Adrenal gland (tissue), 12 donors: ENCODE measurements around the gene HS3ST1. TPM values are rescaled to one million over a fixed set of nuclear protein-coding genes. Genes with fewer than 3 reads are reported as not detected.

Experiments used
- DNase-seq, 7 donors: peaks; one replicate each; pipeline ENCODE4 v3.0.0-alpha.2; 2019 to 2020
- H3K27ac ChIP-seq, 5 donors: fragments of 200-600 bp; sonication (generic) in 4 of 5; 1 replicate in 3 of 5; 2 replicates in 2 of 5; pipeline versions ENCODE4 v1.5.1 to v1.8.0; 2016 to 2020; ENCODE audit warnings: mild to moderate bottlenecking in 1 of 5
- H3K27me3 ChIP-seq: fragments of 200-600 bp; 2 replicates; pipeline ENCODE4 v1.8.0; 2021
- H3K36me3 ChIP-seq, 2 donors: fragments of 200-600 bp; replicated peaks in 1 of 2; 1 replicate in 1 of 2; 2 replicates in 1 of 2; pipeline versions ENCODE4 v1.5.1 to v1.8.0; 2018 to 2022
- H3K4me1 ChIP-seq, 2 donors: fragments of 200-600 bp; replicated peaks in 1 of 2; 1 replicate in 1 of 2; 2 replicates in 1 of 2; pipeline versions ENCODE4 v1.5.1 to v1.8.0; 2018 to 2021
- H3K4me3 ChIP-seq, 4 donors: fragments of 200-600 bp; sonication (generic) in 3 of 4; one replicate each; pipeline ENCODE4 v1.5.1; 2016 to 2018
- H3K9me3 ChIP-seq, 3 donors: fragments of 200-600 bp; sonication (generic) in 1 of 3; replicated peaks in 1 of 3; 1 replicate in 2 of 3; 2 replicates in 1 of 3; pipeline versions ENCODE4 v1.5.1 to v1.8.0; 2016 to 2021
- POLR2A ChIP-seq, 2 donors: fragments of 450-650 bp; IDR thresholded peaks; one replicate each; pipeline ENCODE4 v1.6.1; 2017; ENCODE audit warnings: antibody characterized with exemption in 2 of 2, mild to moderate bottlenecking in 2 of 2, moderate library complexity in 1 of 2
- WGBS, 4 donors: extraction: QIAGEN DNeasy Blood & Tissue Kit in 2 of 4; methylation state at CpG; one replicate each; pipeline versions ENCODE4 v1.1.5 to v1.1.7; 2013 to 2017; 5-methylcytosine and 5-hydroxymethylcytosine counted together
- intact Hi-C, 2 donors: fragments of 100-400 bp; cut with DNase I; formaldehyde crosslinking; loops; one replicate each; pipeline versions ENCODE4 v1.14.1 to v1.15.0; 2022 to 2023
- polyA plus RNA-seq, 3 donors: library from polyadenylated mRNA; stranded (reverse); fragments of 200-250 nt in 2 of 3; fragments of 350-450 nt in 1 of 3; fragmentation: Illumina TruSeq in 1 of 3; extraction: RNeasy Lipid Tissue Mini Kit (QIAGEN cat#74804) in 1 of 3; gene quantifications; one replicate each; pipeline ENCODE4 v1.2.3, GENCODE V29; 2013 to 2014
- total RNA-seq, 9 donors: library from RNA; depleted of rRNA in 4 of 9; stranded (reverse); fragments of >200 nt in 4 of 9; fragments of 120-200 nt in 1 of 9; fragmentation: NEBNext Ultra II Directional in 1 of 9; extraction: Animal tissue kit (Norgen Biotek cat#: 25700) in 1 of 9; gene quantifications; one replicate each; pipeline versions ENCODE4 v1.1.0 to v1.2.4, GENCODE V29; 2013 to 2023
- TF ChIP-seq, protein P1 (sequence below), 6 experiments: fragments of 450-650 bp in 4 of 6; fragments of 200-600 bp in 2 of 6; sonication (generic) in 1 of 6; IDR thresholded peaks; 1 replicate in 5 of 6; 2 replicates in 1 of 6; pipeline versions ENCODE4 v1.5.1 to v1.8.0; 2016 to 2021; ENCODE audit warnings: antibody characterized with exemption in 6 of 6, mild to moderate bottlenecking in 2 of 6, moderate library complexity in 1 of 6
- donor health status: healthy with polysubstance abuse.
- donor health status: Bipolar disorder and iron deficiency.
- donor health status: DM: yes; HTN: yes; CAD: no.
- donor health status: DM: no; HTN: no; CAD: no.
- donor health status: DM: no; HTN: no; CAD: no.
- donor health status: DM: yes; HTN: yes; CAD: no.

HS3ST1 gene
- total and polyA plus RNA-seq, 12 donors, result 0.60 to 7.8 (median 2.4) TPM

DNA sequence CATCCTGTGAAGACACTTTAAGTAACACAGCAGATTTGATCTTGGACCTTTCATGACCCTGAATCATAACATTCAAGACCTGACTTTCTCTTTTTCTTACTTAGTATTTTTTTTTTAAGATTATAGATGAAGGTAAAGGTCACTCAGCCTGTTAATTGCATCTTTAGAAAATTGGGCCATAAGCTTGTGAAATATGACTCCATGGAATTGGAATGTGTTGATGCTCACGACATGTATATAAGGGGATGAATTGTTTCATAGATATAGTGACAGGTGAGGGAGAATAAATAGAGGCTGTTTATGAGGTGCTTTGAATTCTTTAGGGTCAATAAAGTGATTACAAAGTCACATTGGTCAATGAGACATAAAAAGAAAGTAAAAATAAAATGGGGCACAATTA lies 27.7 kb upstream of the HS3ST1 start:
- intact Hi-C loops, result no loop called here
- WGBS, 4 donors, result 76 to 84% (median 81%) methylated on average over 1 of the region's 1 CpG
- Histone ChIP-seq H3K4me3 (no peak overlapping the region), H3K36me3 (no peaks in the 10 kb centered on the region), H3K27ac (no peak overlapping the region), H3K27me3 (no peaks in the 10 kb centered on the region), H3K9me3 (no peaks in the 10 kb centered on the region), H3K4me1 (no peaks in the 10 kb centered on the region)
- no peak for TF ChIP-seq POLR2A (IDR thresholded peaks at IDR 0.05)
- TF ChIP-seq, protein P1, sequence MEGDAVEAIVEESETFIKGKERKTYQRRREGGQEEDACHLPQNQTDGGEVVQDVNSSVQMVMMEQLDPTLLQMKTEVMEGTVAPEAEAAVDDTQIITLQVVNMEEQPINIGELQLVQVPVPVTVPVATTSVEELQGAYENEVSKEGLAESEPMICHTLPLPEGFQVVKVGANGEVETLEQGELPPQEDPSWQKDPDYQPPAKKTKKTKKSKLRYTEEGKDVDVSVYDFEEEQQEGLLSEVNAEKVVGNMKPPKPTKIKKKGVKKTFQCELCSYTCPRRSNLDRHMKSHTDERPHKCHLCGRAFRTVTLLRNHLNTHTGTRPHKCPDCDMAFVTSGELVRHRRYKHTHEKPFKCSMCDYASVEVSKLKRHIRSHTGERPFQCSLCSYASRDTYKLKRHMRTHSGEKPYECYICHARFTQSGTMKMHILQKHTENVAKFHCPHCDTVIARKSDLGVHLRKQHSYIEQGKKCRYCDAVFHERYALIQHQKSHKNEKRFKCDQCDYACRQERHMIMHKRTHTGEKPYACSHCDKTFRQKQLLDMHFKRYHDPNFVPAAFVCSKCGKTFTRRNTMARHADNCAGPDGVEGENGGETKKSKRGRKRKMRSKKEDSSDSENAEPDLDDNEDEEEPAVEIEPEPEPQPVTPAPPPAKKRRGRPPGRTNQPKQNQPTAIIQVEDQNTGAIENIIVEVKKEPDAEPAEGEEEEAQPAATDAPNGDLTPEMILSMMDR (IDR thresholded peaks at IDR 0.05), result no peak
- no peak for DNase-seq

DNA sequence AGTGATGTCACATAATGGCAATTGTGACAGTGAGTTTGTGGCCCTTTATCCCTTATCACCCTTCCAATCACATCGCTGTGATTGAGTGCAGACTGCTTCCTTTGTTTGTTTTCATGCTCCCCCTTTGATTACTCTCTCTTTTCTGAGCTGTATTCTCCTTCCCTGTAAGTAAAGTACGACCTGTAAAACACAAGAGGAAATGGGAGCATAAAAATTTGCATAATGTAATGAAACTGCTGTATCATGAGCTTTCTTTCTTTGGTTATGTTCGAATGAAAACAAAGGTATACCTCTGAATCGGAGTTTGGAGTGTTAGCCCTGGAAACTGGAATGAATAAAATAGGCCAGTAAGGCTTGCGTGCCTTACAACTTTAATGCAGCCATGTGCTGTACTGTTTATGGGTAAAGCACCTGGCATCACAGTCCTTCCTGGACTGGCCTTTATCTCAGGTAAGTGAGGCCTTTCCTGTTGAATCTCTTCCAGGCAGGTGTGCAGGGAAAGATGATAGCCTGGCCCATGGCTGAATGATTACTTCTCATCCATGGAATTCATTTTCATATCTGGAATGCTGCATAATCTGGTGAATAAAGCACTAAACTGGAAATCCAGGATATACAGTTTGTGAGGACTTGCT lies 26.6 kb upstream of the HS3ST1 start:
- DNase-seq, result no peak
- H3K4me1 ChIP-seq, result no peaks in the 10 kb centered on the region

DNA sequence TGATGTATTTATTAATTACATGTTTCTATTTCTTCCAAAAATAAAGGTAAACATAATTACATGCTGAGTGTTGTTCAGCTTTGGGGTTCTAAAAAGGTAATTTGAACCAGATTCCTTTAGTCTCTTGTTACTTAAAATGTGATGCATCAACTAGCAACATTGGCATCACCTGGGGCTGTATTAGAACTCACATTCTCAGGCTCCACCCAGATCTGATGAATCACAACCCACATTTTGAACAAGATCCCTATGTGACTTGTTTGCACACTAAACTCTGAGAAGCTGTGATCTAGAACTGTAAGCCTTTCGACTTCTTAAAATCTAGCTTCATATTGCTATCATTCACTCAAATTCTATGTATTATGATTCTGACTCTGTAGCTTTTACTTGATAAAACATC lies 23.0 kb upstream of the HS3ST1 start:
- DNase-seq, result no peak
- H3K27ac ChIP-seq, result no peak overlapping the region
- intact Hi-C loops, result no loop called here
- TF ChIP-seq, protein P1 (IDR thresholded peaks at IDR 0.05), result no peak
- no peak for TF ChIP-seq POLR2A (IDR thresholded peaks at IDR 0.05)
- no peaks in the 10 kb centered on the region for H3K27me3 ChIP-seq
- 82 to 100% (median 87%) methylated on average over 1 of the region's 1 CpG for WGBS, 4 donors
- H3K4me1 ChIP-seq, result no peaks in the 10 kb centered on the region
- H3K9me3 ChIP-seq, result no peaks in the 10 kb centered on the region
- no peak overlapping the region for H3K4me3 ChIP-seq
- H3K36me3 ChIP-seq, result no peaks in the 10 kb centered on the region

More for the DNA sequence above, 26.6 kb upstream of the HS3ST1 start:
- H3K9me3 ChIP-seq, result no peaks in the 10 kb centered on the region
- intact Hi-C loops, result no loop called here
- no peaks in the 10 kb centered on the region for H3K36me3 ChIP-seq
- no peaks in the 10 kb centered on the region for H3K27me3 ChIP-seq
- H3K27ac ChIP-seq, result no peak overlapping the region
- TF ChIP-seq, protein P1 (IDR thresholded peaks at IDR 0.05), result no peak
- TF ChIP-seq POLR2A (IDR thresholded peaks at IDR 0.05), result no peak
- no peak overlapping the region for H3K4me3 ChIP-seq
- WGBS, 4 donors, result 71 to 80% (median 78%) methylated on average over 5 of the region's 5 CpGs

DNA sequence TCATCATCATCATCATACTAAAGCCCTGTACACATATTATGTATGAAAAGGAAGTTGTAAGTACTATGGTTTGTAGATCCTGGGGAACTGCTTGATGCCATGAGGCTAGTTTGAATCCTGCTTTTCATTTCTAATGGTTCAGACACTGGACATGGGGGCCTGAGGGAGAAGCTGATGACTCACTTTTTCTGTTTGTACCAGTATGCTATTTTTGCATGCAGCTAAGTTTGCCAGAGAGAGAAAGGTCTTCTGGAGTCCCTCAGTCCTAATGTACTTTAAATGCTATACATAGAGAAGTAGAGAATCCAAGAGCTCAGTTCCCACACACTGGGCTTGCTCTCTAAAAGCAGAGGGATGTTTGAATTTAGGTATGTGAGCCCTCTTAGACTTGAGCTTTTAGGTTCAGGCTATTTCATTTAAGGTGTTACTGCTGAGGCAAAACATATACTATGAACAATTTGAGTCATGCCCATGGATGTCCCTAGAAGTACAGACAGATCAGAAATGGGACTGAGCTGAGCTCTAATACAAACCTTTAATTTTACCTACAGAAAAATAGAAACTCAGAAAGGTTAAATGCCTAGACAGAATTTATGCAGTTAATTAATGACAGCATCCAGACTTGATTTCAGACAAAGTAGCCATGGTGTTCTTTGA lies 17.6 kb upstream of the HS3ST1 start:
- Histone ChIP-seq H3K9me3 (no peaks in the 10 kb centered on the region), H3K4me1 (peaks cover 0 to 7% of the 10 kb centered on the region in 2 donors), H3K27ac (no peak overlapping the region), H3K36me3 (no peaks in the 10 kb centered on the region), H3K27me3 (no peaks in the 10 kb centered on the region), H3K4me3 (no peak overlapping the region)
- intact Hi-C loops, result no loop called here
- DNase-seq, result no peak
- no peak for TF ChIP-seq POLR2A (IDR thresholded peaks at IDR 0.05)
- TF ChIP-seq, protein P1 (IDR thresholded peaks at IDR 0.05), result no peak
